ENCODE results near the gene HSF4. TPM values are rescaled to one million over a fixed set of nuclear protein-coding genes. Genes with fewer than 3 reads are reported as not detected.
A peak's percentile ranks its signal among the peaks of the same experiment; 100 is the strongest.

HSF4 gene, protein sequence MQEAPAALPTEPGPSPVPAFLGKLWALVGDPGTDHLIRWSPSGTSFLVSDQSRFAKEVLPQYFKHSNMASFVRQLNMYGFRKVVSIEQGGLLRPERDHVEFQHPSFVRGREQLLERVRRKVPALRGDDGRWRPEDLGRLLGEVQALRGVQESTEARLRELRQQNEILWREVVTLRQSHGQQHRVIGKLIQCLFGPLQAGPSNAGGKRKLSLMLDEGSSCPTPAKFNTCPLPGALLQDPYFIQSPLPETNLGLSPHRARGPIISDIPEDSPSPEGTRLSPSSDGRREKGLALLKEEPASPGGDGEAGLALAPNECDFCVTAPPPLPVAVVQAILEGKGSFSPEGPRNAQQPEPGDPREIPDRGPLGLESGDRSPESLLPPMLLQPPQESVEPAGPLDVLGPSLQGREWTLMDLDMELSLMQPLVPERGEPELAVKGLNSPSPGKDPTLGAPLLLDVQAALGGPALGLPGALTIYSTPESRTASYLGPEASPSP
- total RNA-seq = 11.6 to 19.0 TPM (median 15.7 TPM) in 3 replicates
- long read RNA-seq, partial matches to known transcripts = 0 of 6 reads
- long read RNA-seq, other reads (novel, unspliced or antisense) = 6 of 6 reads

DNA sequence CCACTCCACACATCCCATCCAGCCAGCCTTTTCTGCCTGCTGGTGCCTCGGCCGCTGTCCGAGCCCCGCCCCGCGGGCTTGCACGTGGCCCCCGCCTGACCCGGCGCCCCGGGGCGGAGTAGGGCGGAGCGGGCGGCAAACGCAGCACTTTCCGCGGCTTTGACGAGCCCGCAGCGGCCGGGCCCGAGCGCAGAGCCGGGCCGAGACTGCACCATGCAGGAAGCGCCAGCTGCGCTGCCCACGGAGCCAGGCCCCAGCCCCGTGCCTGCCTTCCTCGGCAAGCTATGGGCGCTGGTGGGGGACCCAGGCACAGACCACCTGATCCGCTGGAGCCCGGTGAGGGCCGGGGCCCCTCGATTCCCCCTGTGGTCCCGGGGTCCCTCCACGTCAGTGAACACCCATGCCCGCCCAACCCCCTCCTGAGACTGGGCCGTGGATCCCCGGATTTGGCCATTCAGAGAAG lies at the start of gene HSF4:
HSF4 (plus strand) TSS at position 147 of the 463 bp plus-strand sequence; CDS start at position 214, 67 bp downstream.
- no peak for DNase-seq (ENCODE audit: low spot score)
- H3K4me3 Mint-ChIP-seq (ENCODE audit: unreplicated experiment) = peak within 1 kb of the TSS; percentile 46
- no peaks in the 10 kb centered on the region for H3K9me3 Mint-ChIP-seq (ENCODE audit: low read depth)

GRCh38 chr16:67114793-67115192 lies 49.8 kb upstream of the HSF4 start:
- TF ChIP-seq, protein P1, sequence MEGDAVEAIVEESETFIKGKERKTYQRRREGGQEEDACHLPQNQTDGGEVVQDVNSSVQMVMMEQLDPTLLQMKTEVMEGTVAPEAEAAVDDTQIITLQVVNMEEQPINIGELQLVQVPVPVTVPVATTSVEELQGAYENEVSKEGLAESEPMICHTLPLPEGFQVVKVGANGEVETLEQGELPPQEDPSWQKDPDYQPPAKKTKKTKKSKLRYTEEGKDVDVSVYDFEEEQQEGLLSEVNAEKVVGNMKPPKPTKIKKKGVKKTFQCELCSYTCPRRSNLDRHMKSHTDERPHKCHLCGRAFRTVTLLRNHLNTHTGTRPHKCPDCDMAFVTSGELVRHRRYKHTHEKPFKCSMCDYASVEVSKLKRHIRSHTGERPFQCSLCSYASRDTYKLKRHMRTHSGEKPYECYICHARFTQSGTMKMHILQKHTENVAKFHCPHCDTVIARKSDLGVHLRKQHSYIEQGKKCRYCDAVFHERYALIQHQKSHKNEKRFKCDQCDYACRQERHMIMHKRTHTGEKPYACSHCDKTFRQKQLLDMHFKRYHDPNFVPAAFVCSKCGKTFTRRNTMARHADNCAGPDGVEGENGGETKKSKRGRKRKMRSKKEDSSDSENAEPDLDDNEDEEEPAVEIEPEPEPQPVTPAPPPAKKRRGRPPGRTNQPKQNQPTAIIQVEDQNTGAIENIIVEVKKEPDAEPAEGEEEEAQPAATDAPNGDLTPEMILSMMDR (IDR thresholded peaks at IDR 0.05) = no peak
- Mint-ChIP-seq H3K4me1 (ENCODE audit: low read depth) (peaks cover 33% of the 10 kb centered on the region), H3K4me3 (ENCODE audit: unreplicated experiment) (no peak overlapping the region), H3K27me3 (ENCODE audit: low read depth) (no peaks in the 10 kb centered on the region), H3K9me3 (ENCODE audit: low read depth) (no peaks in the 10 kb centered on the region), H3K27ac (ENCODE audit: unreplicated experiment) (peak overlapping the region; percentile 65), H3K36me3 (ENCODE audit: low read depth) (peaks cover 2% of the 10 kb centered on the region)
- no peak for DNase-seq (ENCODE audit: low spot score)

More for the DNA sequence above, at the start of gene HSF4:
- TF ChIP-seq, protein P1 (IDR thresholded peaks at IDR 0.05) = no peak
- H3K27me3 Mint-ChIP-seq (ENCODE audit: low read depth) = peaks cover 13% of the 10 kb centered on the region
- H3K27ac Mint-ChIP-seq (ENCODE audit: unreplicated experiment) = no peak within 1 kb of the TSS
- no peaks in the 10 kb centered on the region for H3K36me3 Mint-ChIP-seq (ENCODE audit: low read depth)
- H3K4me1 Mint-ChIP-seq (ENCODE audit: low read depth) = peaks cover 28% of the 10 kb centered on the region

DNA sequence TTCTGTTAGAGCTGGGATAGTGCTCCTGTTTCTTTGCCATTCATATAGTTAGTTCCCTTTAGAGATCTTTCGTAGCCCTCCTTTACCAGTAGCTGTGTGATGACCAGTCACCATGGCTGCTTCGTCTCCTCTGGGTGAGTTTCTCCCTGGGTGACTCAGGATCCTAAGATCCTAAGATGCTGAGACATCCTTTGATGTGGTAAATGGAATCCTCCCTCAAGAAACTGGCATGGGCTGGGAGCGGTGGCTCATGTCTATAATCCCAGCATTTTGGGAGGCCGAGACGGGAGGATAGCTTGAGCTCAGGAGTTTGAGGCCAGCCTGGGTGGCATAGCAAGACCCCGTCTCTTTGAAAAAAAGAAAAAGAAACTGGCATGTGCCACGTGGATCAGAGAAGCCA lies 48.9 kb upstream of the HSF4 start:
- H3K4me3 Mint-ChIP-seq (ENCODE audit: unreplicated experiment) = no peak overlapping the region
- H3K36me3 Mint-ChIP-seq (ENCODE audit: low read depth) = peaks cover 3% of the 10 kb centered on the region
- H3K27ac Mint-ChIP-seq (ENCODE audit: unreplicated experiment) = peak overlapping the region; percentile 65
- H3K9me3 Mint-ChIP-seq (ENCODE audit: low read depth) = no peaks in the 10 kb centered on the region
- no peaks in the 10 kb centered on the region for H3K27me3 Mint-ChIP-seq (ENCODE audit: low read depth)
- no peak for DNase-seq (ENCODE audit: low spot score)
- TF ChIP-seq, protein P1 (IDR thresholded peaks at IDR 0.05) = no peak
- peaks cover 27% of the 10 kb centered on the region for H3K4me1 Mint-ChIP-seq (ENCODE audit: low read depth)

DNA sequence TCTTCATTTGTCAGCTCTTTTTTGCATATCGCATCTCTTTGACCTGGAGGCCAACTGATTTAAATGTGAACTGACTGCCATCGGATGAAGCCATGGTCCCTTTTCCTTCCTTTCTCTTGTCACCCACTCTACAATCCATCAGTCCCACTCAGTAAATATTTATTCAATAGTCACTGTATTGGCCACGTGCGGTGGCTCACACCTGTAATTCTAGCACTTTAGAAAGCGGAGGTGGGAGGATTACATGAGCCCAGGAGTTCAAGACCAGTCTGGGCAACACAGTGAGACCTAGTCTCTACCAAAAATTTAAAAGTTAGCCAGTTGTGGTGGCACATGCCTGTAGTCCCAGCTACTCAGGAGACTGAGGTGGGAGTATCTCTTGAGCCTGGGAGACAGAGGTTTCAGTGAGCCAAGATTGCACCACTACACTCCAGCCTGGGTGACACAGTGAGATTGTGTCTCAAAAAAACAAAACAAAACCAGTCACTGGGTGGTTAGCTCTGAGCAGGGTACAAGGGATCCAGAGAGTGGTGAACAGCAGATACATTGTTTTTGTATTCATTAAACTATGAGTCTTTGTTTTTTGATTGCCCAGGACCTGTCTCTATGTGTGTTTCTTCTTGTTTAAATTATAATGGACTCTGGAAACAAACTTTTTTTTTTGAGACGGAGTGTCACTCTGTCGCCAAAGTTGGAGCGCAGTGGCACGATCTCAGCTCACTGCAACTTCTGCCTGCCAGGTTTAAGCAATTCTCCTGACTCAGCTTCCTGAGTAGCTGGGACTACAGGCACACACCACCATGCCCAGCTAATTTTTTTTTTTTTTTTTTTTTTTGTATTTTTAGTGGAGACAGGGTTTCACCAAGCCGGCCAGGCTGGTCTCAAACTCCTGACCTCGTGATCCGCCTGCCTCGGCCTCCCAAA lies 47.9 kb upstream of the HSF4 start:
- TF ChIP-seq, protein P1 (IDR thresholded peaks at IDR 0.05) = no peak

GRCh38 chr16:67117716-67118115 lies 46.8 kb upstream of the HSF4 start:
- Mint-ChIP-seq H3K27me3 (ENCODE audit: low read depth) (no peaks in the 10 kb centered on the region), H3K9me3 (ENCODE audit: low read depth) (no peaks in the 10 kb centered on the region), H3K27ac (ENCODE audit: unreplicated experiment) (no peak overlapping the region), H3K4me1 (ENCODE audit: low read depth) (peaks cover 17% of the 10 kb centered on the region), H3K36me3 (ENCODE audit: low read depth) (peaks cover 6% of the 10 kb centered on the region), H3K4me3 (ENCODE audit: unreplicated experiment) (no peak overlapping the region)
- no peak for DNase-seq (ENCODE audit: low spot score)
- TF ChIP-seq, protein P1 (IDR thresholded peaks at IDR 0.05) = no peak

More for the DNA sequence above, 47.9 kb upstream of the HSF4 start:
- DNase-seq (ENCODE audit: low spot score) = no peak
- H3K27me3 Mint-ChIP-seq (ENCODE audit: low read depth) = no peaks in the 10 kb centered on the region
- peak overlapping the region; percentile 46 for H3K27ac Mint-ChIP-seq (ENCODE audit: unreplicated experiment)
- H3K36me3 Mint-ChIP-seq (ENCODE audit: low read depth) = peaks cover 4% of the 10 kb centered on the region
- no peak overlapping the region for H3K4me3 Mint-ChIP-seq (ENCODE audit: unreplicated experiment)
- H3K9me3 Mint-ChIP-seq (ENCODE audit: low read depth) = no peaks in the 10 kb centered on the region
- peaks cover 17% of the 10 kb centered on the region for H3K4me1 Mint-ChIP-seq (ENCODE audit: low read depth)
